ENCODE results near the gene R3HDM4.

GRCh38 chr19:867301-867793, 45.7 kb downstream of the R3HDM4 start:
- no peak for TF ChIP-seq POLR2A (IDR thresholded peaks at IDR 0.05)
- no peak for TF ChIP-seq CTCF (IDR thresholded peaks at IDR 0.05 in 4 of 5, conservative IDR thresholded peaks at IDR 0.05 in 1 of 5)

All from gastrocnemius medialis (tissue), 4 donors.